GM18499 (cell line): ENCODE data around the gene OR2T10.
"Not testable (repeated sequence)": the region's sequence is repeated elsewhere in the genome, so short reads cannot be mapped to it uniquely, and the experiment has no call there.

Experiments
- ATAC-seq: cut with Tn5 transposase; IDR thresholded peaks from one replicate; pipeline ENCODE4 v1.9.1; 2021; ENCODE audit warnings: moderate number of reproducible peaks; ENCODE audit not compliant: insufficient read depth, unreplicated experiment

The OR2T10 gene

GRCh38 chr1:248597589-248597988 lies at the start of gene OR2T10:
OR2T10 (minus strand) TSS chr1:248597700; CDS start chr1:248593768, 3,932 bp downstream.
- ATAC-seq: no peak

- ATAC-seq: not testable (repeated sequence)
Measured at GRCh38 chr1:248645178-248645577, 47.7 kb upstream of the OR2T10 start, which contains the start of gene OR2T35. OR2T35 (minus strand) TSS chr1:248645278; CDS start chr1:248639258, 6,020 bp downstream.

DNA sequence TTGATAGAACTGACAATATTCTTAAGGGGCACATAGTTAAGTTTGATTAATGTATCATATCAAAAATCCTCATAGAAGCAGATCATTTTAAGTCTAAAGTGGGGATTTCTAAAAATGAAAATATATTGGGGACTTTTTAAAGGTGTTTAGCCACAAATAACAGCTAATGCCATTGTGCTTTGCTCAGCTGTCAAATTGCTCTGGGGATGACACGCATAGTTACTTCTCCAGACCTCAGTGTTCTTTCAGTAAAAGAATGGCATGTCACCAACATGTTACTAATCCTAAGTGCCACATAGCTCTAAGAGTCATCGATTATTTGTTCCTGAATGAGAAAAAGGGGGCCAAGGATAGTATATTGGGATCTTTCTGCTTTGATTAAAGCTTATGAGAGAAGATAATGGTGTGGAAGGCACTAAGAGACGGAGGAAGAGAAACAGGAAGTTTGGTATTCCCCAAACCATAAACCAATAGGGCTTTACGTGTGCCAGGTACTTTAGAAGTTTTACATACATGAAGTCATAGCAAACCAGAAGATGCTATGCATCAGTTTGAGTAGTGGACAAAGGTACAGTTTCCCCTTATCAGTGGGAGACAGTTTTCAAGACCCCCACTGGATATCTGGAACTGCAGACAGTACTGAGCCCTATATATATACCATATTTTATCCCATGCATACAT lies 45.6 kb upstream of the OR2T10 start:
- ATAC-seq: peak; percentile 60

GRCh38 chr1:248641583-248641982 lies 44.1 kb upstream of the OR2T10 start:
- ATAC-seq: not testable (repeated sequence)

DNA sequence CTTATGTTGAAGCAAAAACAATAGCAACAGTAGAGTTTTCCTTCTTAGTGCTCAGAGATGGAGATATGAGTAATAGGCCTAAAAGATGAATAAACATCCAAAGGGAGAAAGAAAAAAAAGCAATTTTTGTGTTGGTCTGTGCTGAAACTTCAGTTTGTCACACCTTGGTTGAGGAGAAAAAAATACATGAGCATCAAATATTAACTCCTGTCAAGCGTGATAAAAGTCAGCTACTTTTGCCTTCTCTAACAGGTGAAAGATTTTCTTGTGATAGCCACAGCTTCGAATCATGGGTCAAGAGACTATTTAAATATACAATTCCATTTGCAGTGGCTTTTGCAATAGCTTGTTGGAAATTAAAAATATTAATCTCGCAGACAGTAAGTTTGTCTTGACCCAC lies 43.4 kb upstream of the OR2T10 start:
- peak; percentile 32 for ATAC-seq

- ATAC-seq: not testable (repeated sequence)
Measured at GRCh38 chr1:248639652-248640051, 42.2 kb upstream of the OR2T10 start.

- ATAC-seq: not testable (repeated sequence)
Measured at GRCh38 chr1:248636612-248637011, 39.1 kb upstream of the OR2T10 start.

DNA sequence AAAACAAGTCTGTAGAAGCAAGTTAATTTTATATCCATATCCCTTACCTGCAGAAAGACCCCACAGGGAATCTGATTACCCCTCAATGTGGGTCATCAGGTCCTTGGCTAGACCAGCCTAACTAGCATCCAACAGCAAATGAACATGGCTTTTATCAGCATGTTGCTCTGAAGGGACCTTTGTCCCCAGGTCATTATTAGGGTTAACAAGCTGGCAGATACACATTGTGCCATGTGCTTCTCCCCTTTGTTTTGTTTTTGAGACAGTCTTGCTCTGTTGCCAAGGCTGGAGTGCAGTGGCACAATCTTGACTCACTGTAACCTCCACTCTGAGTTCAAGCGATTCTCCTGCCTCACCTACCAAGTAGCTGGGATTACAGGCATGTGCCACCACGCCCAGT lies 37.5 kb upstream of the OR2T10 start, which contains the start of gene OR2T11:
OR2T11 (minus strand) TSS at position 101 of the 400 bp plus-strand sequence. CDS start 7,963 bp downstream, outside the sequence.
- ATAC-seq: not testable (repeated sequence)

DNA sequence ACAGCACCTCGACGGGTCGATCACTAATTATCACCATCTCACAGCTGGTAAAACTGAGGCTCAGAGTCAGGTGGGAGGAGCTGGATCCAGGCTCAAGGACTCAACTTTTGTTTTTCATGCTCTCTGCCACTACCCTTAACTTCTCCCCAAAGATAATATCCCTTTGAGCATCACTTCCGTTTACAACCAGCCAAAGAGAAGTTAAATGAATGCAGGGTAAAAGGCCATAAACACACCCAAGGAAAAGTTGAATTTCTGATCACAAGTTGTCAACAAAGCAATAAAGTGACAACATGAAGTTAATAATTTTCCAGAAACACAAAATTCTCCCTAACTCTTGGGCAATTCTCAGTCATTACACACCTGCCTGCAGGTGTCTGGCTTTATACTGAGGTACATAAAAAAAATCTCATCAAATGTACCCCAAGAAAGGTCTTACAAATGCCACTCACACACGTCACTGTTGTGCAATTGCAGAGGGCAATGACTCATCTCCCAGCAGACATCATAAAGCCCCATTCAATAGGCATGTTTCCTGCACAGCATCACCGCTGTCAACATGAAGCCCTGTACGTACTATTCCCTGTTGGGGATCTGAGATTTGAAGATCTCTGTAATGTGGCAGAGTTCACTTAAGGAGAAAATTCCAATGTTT lies 34.0 kb upstream of the OR2T10 start:
- ATAC-seq: no peak

DNA sequence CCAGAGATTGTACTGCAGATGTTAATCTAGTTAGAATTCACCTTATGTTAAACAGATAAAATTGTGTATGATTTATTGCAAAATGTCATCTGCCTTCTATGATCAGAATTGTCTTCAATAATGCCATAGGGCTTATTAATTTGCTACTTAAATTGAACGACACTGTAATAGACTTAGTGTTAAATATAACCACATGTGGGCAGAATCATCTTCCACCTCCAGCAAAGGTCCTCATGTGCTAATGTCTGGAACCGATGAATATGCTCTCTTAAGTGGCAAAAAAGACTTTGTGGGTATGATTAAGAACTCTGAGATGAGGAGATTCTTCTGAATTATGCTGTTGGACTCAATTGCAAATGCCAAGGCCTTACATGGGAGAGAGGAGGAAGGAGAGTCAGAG lies 33.1 kb upstream of the OR2T10 start:
- no peak for ATAC-seq

- ATAC-seq: peak; percentile 93
Measured at GRCh38 chr1:248627971-248628844, 30.7 kb upstream of the OR2T10 start.

GRCh38 chr1:248625971-248626370 lies 28.5 kb upstream of the OR2T10 start:
- ATAC-seq: no peak

- ATAC-seq: no peak
Measured at GRCh38 chr1:248625166-248625565, 27.7 kb upstream of the OR2T10 start.

DNA sequence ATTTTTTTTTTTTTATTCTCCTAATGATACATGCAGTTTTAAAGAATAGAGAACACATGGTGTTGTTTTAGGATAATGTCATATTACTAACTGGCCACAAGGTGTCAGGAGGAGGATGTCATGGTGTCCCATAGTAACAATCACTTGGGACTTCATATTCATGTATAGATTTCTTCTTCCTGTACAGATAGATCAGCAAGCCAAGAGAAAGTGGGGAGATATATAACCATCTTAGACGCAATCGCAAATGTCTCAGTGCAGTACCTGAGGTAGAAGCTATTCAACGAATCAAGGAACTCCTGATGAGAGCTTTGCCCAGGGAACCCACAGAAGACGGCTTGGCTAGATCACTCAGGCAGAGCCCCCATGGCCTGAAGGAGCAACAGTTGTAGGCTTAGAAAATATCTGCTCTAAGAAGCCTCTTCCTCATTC lies 25.1 kb upstream of the OR2T10 start:
- peak; percentile 89 for ATAC-seq

DNA sequence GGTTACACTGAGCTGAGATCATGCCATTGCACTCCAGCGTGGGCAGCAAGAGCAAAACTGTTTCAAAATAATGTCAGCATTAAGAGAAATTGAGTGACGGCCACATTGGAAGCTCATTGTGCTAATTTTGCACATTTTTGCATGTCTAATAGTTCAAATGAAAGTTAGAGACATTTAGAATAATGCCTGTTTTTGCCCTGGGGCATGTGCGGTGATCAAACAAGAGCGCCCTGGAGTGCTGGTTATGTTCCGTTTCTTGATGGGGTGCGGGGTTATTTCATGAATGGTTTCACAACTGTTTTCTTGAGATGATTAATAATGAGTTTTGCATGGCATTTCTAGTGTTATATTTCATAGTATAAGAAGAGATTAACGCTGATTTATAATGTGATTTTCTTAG lies 24.3 kb upstream of the OR2T10 start:
- ATAC-seq: no peak

GRCh38 chr1:248618878-248619277 lies 21.4 kb upstream of the OR2T10 start:
- ATAC-seq: no peak

DNA sequence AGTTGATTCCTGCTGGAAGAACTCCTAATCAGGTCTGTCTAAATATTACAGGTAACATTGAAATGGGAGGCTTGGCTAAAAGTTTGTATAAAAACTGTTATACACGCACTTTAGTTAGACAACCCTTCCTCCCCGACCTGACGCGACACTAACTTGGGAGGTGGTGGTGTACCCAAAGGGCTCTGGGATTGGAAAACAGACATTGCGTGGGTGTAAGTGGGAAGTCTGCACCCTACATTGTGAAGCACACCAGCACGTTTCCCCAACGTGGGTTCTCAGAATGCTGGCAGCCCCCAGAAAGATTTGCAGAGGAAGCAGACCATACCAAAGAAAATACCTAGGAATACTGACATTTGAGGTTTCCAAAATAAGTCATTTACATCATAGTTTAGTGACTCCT lies 20.6 kb upstream of the OR2T10 start:
- no peak for ATAC-seq

GRCh38 chr1:248613742-248614141 lies 16.2 kb upstream of the OR2T10 start:
- no peak for ATAC-seq

- ATAC-seq: no peak
Measured at GRCh38 chr1:248611883-248612414, 14.4 kb upstream of the OR2T10 start.

DNA sequence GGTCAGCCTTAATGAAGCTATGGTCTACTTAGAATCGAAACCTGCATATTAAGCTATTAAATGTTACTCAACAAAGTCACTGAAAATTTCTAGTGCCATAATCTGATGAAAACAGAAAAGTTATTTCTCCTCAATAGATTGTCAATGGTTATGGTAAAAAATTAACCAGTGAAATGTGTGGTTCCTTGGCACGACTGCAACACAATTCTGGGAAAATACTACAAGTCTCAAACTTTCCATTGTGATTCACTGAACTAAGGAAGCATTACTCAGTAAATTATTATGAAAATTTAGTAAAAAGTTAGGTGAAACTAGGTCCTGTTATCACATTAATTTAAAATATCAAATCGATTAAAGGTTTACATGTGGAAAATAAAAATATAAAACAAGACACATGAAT lies 12.8 kb upstream of the OR2T10 start:
- ATAC-seq: no peak
